GM12892 (cell line): Measurements from ENCODE around the gene ABLIM3.

Experiments used
- POLR2A ChIP-seq: IDR thresholded peaks from 2 replicates; pipeline ENCODE4 v1.6.1; 2011; ENCODE audit warnings: low read depth, low read length, control low read depth
- POLR2AphosphoS5 ChIP-seq: IDR thresholded peaks from 2 replicates; pipeline ENCODE4 v1.6.1; 2011; ENCODE audit warnings: low read depth, low read length, control low read depth

- TF ChIP-seq POLR2AphosphoS5, result no peak
- no peak for TF ChIP-seq POLR2A
These were observed 159.9 kb downstream of the ABLIM3 start for GRCh38 chr5:149301049-149301743.
